OCI-LY1 (cell line): Measurements from ENCODE around the gene MRPL41.
"Not testable (repeated sequence)": the region's sequence is repeated elsewhere in the genome, so short reads cannot be mapped to it uniquely, and the experiment has no call there.

Experiments
- H2AFZ ChIP-seq: fragments of 200-600 bp; sonication (generic), shearing (Covaris generic); 2 replicates; pipeline ENCODE4 v1.6.0; 2014; ENCODE audit warnings: antibody characterized with exemption, mild to moderate bottlenecking, low read length
- H3F3A ChIP-seq: fragments of 200-600 bp; sonication (generic), shearing (Covaris generic); 2 replicates; pipeline ENCODE4 v1.6.0; 2014; ENCODE audit warnings: mild to moderate bottlenecking, antibody characterized with exemption, low read length, moderate library complexity; ENCODE audit not compliant: insufficient read depth
- H3K27ac ChIP-seq: fragments of 200-600 bp; sonication (generic); 2 replicates; pipeline ENCODE4 v1.5.1; 2014; ENCODE audit warnings: low read length, mixed run types, mild to moderate bottlenecking, low read depth; ENCODE audit not compliant: poor library complexity, severe bottlenecking
- H3K27me3 ChIP-seq: fragments of 200-600 bp; sonication (generic); 2 replicates; pipeline ENCODE4 v1.6.0; 2014; ENCODE audit warnings: antibody characterized with exemption, mild to moderate bottlenecking, low read length, moderate library complexity; ENCODE audit not compliant: insufficient read depth
- H3K36me3 ChIP-seq: fragments of 200-600 bp; sonication (generic); 2 replicates; pipeline ENCODE4 v1.6.1; 2014; ENCODE audit warnings: mild to moderate bottlenecking, antibody characterized with exemption, low read length, moderate library complexity, mixed read lengths; ENCODE audit not compliant: insufficient read depth
- H3K4me1 ChIP-seq: fragments of 200-600 bp; sonication (generic); 2 replicates; pipeline ENCODE4 v1.5.1; 2014; ENCODE audit warnings: mild to moderate bottlenecking, low read length, moderate library complexity; ENCODE audit not compliant: insufficient read depth, severe bottlenecking
- H3K4me2 ChIP-seq: fragments of 200-600 bp; sonication (generic), shearing (Covaris generic); 2 replicates; pipeline ENCODE4 v1.6.1; 2014; ENCODE audit warnings: low read length
- H3K4me3 ChIP-seq: fragments of 200-600 bp; sonication (generic); 2 replicates; pipeline ENCODE4 v1.5.1; 2014; ENCODE audit warnings: low read length, low read depth, mild to moderate bottlenecking, mixed read lengths; ENCODE audit not compliant: poor library complexity, severe bottlenecking
- H3K79me2 ChIP-seq: fragments of 200-600 bp; shearing (Covaris generic); 2 replicates; pipeline ENCODE4 v1.6.1; 2016; ENCODE audit warnings: mixed run types, low read length, mixed read lengths; ENCODE audit not compliant: insufficient read depth
- H3K9ac ChIP-seq: fragments of 200-600 bp; sonication (generic), shearing (Covaris generic); 2 replicates; pipeline ENCODE4 v1.6.1; 2014; ENCODE audit warnings: mild to moderate bottlenecking, low read length, mixed read lengths
- H3K9me2 ChIP-seq: fragments of 200-600 bp; sonication (generic), shearing (Covaris generic); 2 replicates; pipeline ENCODE4 v1.6.1; 2014; ENCODE audit warnings: low read depth, mild to moderate bottlenecking, low read length, mixed read lengths
- H3K9me3 ChIP-seq: fragments of 200-600 bp; shearing (Covaris generic); 2 replicates; pipeline ENCODE4 v1.6.1; 2014; ENCODE audit warnings: low read length, mixed read lengths
- H4K20me1 ChIP-seq: fragments of 200-600 bp; sonication (generic), shearing (Covaris generic); 2 replicates; pipeline ENCODE4 v1.6.0; 2016; ENCODE audit warnings: mild to moderate bottlenecking, low read length; ENCODE audit not compliant: insufficient read depth
- EZH2 ChIP-seq: fragments of 200-600 bp; sonication (generic), shearing (Covaris generic); IDR thresholded peaks from 2 replicates; pipeline ENCODE4 v1.8.0; 2017; ENCODE audit warnings: borderline replicate concordance, mixed run types, mild to moderate bottlenecking, antibody characterized with exemption, low read length, moderate library complexity, mixed read lengths
- TF ChIP-seq, protein P1 (sequence below): fragments of 200-600 bp; sonication (generic), shearing (Covaris generic); IDR thresholded peaks from 2 replicates; pipeline ENCODE4 v1.5.1; 2017; ENCODE audit warnings: mild to moderate bottlenecking, antibody characterized with exemption, low read length, moderate library complexity, mixed read lengths

Gene MRPL41

DNA sequence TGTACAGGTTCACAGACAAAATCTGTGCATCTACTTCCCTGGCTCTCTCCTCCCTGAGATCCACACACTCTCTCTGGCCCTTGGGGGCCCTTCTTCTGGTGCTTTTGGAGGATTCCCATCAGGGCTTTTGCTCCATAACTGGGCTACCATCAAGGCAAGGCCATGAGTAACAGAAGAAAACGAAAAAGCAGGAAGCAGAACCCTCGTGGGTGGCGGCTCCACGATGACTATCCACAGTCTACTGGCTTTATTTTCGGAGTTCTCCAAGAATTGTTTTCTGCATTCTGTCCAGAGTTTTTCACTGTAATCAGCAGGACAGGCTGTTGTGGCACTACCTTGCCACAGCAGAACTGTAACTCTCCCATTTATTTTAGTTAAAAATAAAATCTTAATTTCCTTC, 21.3 kb upstream of the MRPL41 start:
- Histone ChIP-seq H3K79me2 (no peaks in the 10 kb centered on the region), H3K4me3 (no peak overlapping the region), H4K20me1 (no peaks in the 10 kb centered on the region), H3K9ac (no peak overlapping the region), H2AFZ (no peak overlapping the region), H3K9me2 (no peaks in the 10 kb centered on the region), H3K9me3 (no peaks in the 10 kb centered on the region), H3K36me3 (no peaks in the 10 kb centered on the region), H3K27ac (no peak overlapping the region), H3K27me3 (no peaks in the 10 kb centered on the region), H3K4me1 (peaks cover 15% of the 10 kb centered on the region), H3K4me2 (no peak overlapping the region), H3F3A (no peaks in the 10 kb centered on the region)
- no peak for TF ChIP-seq EZH2
- TF ChIP-seq, protein P1, sequence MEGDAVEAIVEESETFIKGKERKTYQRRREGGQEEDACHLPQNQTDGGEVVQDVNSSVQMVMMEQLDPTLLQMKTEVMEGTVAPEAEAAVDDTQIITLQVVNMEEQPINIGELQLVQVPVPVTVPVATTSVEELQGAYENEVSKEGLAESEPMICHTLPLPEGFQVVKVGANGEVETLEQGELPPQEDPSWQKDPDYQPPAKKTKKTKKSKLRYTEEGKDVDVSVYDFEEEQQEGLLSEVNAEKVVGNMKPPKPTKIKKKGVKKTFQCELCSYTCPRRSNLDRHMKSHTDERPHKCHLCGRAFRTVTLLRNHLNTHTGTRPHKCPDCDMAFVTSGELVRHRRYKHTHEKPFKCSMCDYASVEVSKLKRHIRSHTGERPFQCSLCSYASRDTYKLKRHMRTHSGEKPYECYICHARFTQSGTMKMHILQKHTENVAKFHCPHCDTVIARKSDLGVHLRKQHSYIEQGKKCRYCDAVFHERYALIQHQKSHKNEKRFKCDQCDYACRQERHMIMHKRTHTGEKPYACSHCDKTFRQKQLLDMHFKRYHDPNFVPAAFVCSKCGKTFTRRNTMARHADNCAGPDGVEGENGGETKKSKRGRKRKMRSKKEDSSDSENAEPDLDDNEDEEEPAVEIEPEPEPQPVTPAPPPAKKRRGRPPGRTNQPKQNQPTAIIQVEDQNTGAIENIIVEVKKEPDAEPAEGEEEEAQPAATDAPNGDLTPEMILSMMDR = no peak

DNA sequence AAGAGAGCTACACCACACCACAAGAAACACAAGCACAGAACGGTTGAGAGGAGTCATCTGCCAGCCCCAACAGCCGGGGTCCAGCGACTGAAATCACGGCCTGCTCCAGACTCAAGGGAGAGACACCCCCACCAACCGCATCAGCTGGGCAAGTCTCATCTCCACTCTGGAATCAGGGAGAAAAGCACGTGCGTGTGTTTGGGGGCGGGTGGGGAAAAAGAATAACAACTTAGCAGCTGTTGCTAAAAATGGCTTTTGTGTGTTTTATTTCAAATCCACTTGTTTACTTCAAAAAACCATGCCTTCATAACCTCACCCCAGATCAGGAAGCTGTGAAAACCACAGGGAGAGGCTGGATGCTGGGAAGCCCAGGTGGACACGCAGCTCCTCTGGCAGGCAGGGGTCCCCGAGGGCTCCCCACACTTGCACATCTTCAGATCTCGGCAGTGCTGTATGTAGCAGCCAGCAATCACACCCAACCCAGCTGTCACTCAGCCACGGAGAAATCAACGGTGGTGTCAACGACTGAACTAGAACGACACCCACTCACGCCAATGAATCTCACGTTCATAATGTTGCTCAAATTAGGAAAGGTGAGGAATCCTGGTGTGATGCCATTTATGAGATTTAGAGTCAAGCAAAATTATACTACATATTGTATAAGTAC, 20.4 kb upstream of the MRPL41 start:
- H3K27ac ChIP-seq = no peak overlapping the region
- H2AFZ ChIP-seq = no peak overlapping the region
- no peaks in the 10 kb centered on the region for H4K20me1 ChIP-seq
- H3K36me3 ChIP-seq = no peaks in the 10 kb centered on the region
- no peak overlapping the region for H3K4me2 ChIP-seq
- H3K9me3 ChIP-seq = no peaks in the 10 kb centered on the region
- H3K4me1 ChIP-seq = peaks cover 19% of the 10 kb centered on the region
- H3K79me2 ChIP-seq = no peaks in the 10 kb centered on the region
- H3K27me3 ChIP-seq = no peaks in the 10 kb centered on the region
- H3K9me2 ChIP-seq = no peaks in the 10 kb centered on the region
- no peaks in the 10 kb centered on the region for H3F3A ChIP-seq
- no peak overlapping the region for H3K4me3 ChIP-seq
- no peak overlapping the region for H3K9ac ChIP-seq
- TF ChIP-seq, protein P1 = no peak
- no peak for TF ChIP-seq EZH2

DNA sequence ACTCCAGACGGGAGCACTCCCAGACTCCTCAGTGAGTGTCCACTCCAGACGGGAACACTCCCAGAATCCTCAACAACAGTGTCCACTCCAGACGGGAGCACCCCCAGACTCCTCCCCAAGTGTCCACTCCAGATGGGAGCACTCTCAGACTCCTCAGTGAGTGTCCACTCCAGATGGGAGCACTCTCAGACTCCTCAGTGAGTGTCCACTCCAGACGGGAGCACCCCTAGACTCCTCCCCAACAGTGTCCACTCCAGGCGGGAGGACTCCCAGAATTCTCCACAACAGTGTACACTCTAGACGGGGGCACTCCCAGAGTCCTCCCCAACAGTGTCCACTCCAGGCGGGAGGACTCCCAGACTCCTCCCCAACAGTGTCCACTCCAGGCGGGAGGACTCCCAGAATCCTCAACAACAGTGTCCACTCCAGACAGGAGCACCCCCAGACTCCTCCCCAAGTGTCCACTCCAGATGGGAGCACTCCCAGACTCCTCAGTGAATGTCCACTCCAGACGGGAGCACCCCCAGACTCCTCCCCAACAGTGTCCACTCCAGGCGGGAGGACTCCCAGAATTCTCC, 18.7 kb upstream of the MRPL41 start:
- H3K9ac ChIP-seq, H3K27me3 ChIP-seq, H3K9me2 ChIP-seq, H3F3A ChIP-seq, H3K4me3 ChIP-seq, H3K79me2 ChIP-seq, H4K20me1 ChIP-seq, H3K4me2 ChIP-seq, H2AFZ ChIP-seq, H3K27ac ChIP-seq, H3K9me3 ChIP-seq, H3K36me3 ChIP-seq: not testable (repeated sequence)
- H3K4me1 ChIP-seq = peaks cover 28% of the 10 kb centered on the region
